ENCODE measurements around the gene CCDC87. TPM values are rescaled to one million over a fixed set of nuclear protein-coding genes. Genes with fewer than 3 reads are reported as not detected.
A peak's percentile ranks its signal among the peaks of the same experiment; 100 is the strongest.
"Not testable (repeated sequence)": the region's sequence is repeated elsewhere in the genome, so short reads cannot be mapped to it uniquely, and the experiment has no call there.

The CCDC87 gene
- total RNA-seq, 4 donors from 2014 or later, result 0.11 to 0.42 (median 0.25) TPM

- intact Hi-C loops (cut with DNase I; ENCODE audit: low total_unique reads), result no loop called here
- H3K4me3 ChIP-seq (ENCODE audit: low read depth, poor library complexity, severe bottlenecking), result peak within 1 kb of the TSS; percentile 74
- DNase-seq (ENCODE audit: low spot score in 2 of 2), result peak; percentile 94 to 99
- no peak for TF ChIP-seq CTCF (IDR thresholded peaks at IDR 0.05)
- no peak for TF ChIP-seq POLR2A (IDR thresholded peaks at IDR 0.05)
- WGBS, 2 donors, result 0% methylated on average over 30 to 36 of the region's 71 CpGs
Observed at GRCh38 chr11:66545701-66546367, 47.0 kb downstream of the CCDC87 start, which contains the start of gene ZDHHC24. ZDHHC24 (minus strand) TSS chr11:66546048; CDS start chr11:66546003, 45 bp downstream.

DNA sequence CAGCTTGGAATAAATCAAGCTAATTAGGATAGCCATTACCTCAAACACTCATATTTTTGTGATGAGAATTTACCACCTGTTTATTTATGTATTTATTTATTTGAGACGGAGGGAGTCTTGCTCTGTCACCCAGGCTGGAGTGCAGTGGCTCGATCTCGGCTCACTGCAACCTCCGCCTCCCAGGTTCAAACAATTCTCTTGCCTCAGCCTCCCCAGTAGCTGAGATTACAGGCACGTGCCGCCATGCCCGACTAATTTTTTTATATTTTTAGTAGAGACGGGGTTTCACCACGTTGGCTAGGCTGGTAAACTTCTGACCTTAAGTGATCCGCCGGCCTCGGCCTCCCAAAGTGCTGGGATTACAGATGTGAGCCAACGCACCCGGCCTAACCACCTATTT, 47.9 kb downstream of the CCDC87 start:
- WGBS, 2 donors, result 51 to 65% methylated on average over 14 of the region's 14 CpGs
- intact Hi-C loops (cut with DNase I; ENCODE audit: low total_unique reads); DNase-seq (ENCODE audit: low spot score in 2 of 2); H3K4me3 ChIP-seq (ENCODE audit: low read depth, poor library complexity, severe bottlenecking): not testable (repeated sequence)

- WGBS, 2 donors, result 65 to 72% methylated on average over 16 to 25 of the region's 26 CpGs
- no peak overlapping the region for H3K4me3 ChIP-seq (ENCODE audit: low read depth, poor library complexity, severe bottlenecking)
- no peak for DNase-seq (ENCODE audit: low spot score in 2 of 2)
- TF ChIP-seq POLR2A (IDR thresholded peaks at IDR 0.05), result no peak
- intact Hi-C loops (cut with DNase I; ENCODE audit: low total_unique reads), result no loop called here
Observed at GRCh38 chr11:66543263-66544107, 49.4 kb downstream of the CCDC87 start.

- DNase-seq (ENCODE audit: low spot score in 2 of 2), result no peak
- WGBS, 2 donors, result 67 to 70% methylated on average over 10 of the region's 10 CpGs
- no peak overlapping the region for H3K4me3 ChIP-seq (ENCODE audit: low read depth, poor library complexity, severe bottlenecking)
- TF ChIP-seq CTCF (IDR thresholded peaks at IDR 0.05), result no peak
- no peak for TF ChIP-seq POLR2A (IDR thresholded peaks at IDR 0.05)
- intact Hi-C loops (cut with DNase I; ENCODE audit: low total_unique reads), result no loop called here
Observed at GRCh38 chr11:66542362-66542761, 50.5 kb downstream of the CCDC87 start.

- intact Hi-C loops (cut with DNase I; ENCODE audit: low total_unique reads), result no loop called here
- H3K4me3 ChIP-seq (ENCODE audit: low read depth, poor library complexity, severe bottlenecking), result no peak overlapping the region
- 64 to 83% methylated on average over 4 of the region's 4 CpGs for WGBS, 2 donors
- TF ChIP-seq CTCF (IDR thresholded peaks at IDR 0.05) (no peak), POLR2A (IDR thresholded peaks at IDR 0.05) (no peak)
- DNase-seq (ENCODE audit: low spot score in 2 of 2), result no peak
Observed at GRCh38 chr11:66541892-66542291, 51.0 kb downstream of the CCDC87 start.

DNA sequence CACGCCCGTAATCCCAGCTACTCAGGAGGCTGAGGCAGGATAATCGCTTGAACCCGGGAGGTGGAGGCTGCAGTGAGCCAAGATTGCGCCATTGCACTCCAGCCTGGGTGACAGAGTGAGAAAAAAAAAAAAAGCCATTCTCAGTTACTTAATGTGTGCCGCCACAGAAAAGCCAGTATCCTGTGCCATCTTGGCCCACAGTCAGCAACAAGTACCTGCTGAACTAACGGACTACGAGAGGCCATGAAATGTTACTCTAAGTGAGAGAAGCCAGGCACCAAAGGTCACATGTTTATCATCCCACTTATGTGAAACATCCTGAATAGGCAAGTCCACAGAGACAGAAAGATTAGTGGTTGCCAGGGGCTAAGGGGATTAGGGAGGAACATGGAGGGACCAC, 52.3 kb downstream of the CCDC87 start:
- DNase-seq (ENCODE audit: low spot score in 2 of 2); intact Hi-C loops (cut with DNase I; ENCODE audit: low total_unique reads): not testable (repeated sequence)
- WGBS, 2 donors, result 85 to 92% methylated on average over 8 of the region's 8 CpGs

More for the DNA sequence above, 52.3 kb downstream of the CCDC87 start:
- H3K4me3 ChIP-seq (ENCODE audit: low read depth, poor library complexity, severe bottlenecking), result not testable (repeated sequence)

Other genes starting within 250 kb of the CCDC87 start
- 10 to 100 TPM; 40.1 to 68.4 (median 57.5) TPM for gene BRMS1, start 248.0 kb downstream of the CCDC87 start, total RNA-seq
- 10 to 100 TPM; 23.9 to 32.4 (median 30.0) TPM for gene B4GAT1, start 245.4 kb downstream of the CCDC87 start, total RNA-seq
- 1 to 10 TPM; 1.8 to 2.7 (median 2.4) TPM for gene SLC29A2, start 221.3 kb downstream of the CCDC87 start, total RNA-seq
- gene NPAS4, start 172.0 kb downstream of the CCDC87 start, total RNA-seq, result under 1 TPM in 1 of 4 donors, not detected in 3; 0.19 TPM
- 10 to 100 TPM; 30.6 to 41.1 (median 36.2) TPM for gene MRPL11, start 154.2 kb downstream of the CCDC87 start, total RNA-seq
- gene PELI3, start 126.2 kb downstream of the CCDC87 start, total RNA-seq, result 10 to 100 TPM; 14.3 to 22.0 (median 17.1) TPM
- gene DPP3, start 112.6 kb downstream of the CCDC87 start, total RNA-seq, result 10 to 100 TPM; 15.5 to 48.5 (median 20.1) TPM
- gene BBS1, start 82.4 kb downstream of the CCDC87 start, total RNA-seq, result 10 to 100 TPM; 27.4 to 51.6 (median 37.1) TPM
- 10 to 100 TPM in 3 of 4 donors, 1 to 10 TPM in 1; 9.9 to 18.0 (median 14.7) TPM for gene ZDHHC24, start 47.0 kb downstream of the CCDC87 start, total RNA-seq
- gene ACTN3, start 46.2 kb downstream of the CCDC87 start, total RNA-seq, result not detected
- 100 to 1,000 TPM in 2 of 4 donors, 10 to 100 TPM in 2; 96.4 to 120 (median 103) TPM for gene CTSF, start 24.5 kb downstream of the CCDC87 start, total RNA-seq
- gene CCS, start 122 bp upstream of the CCDC87 start, total RNA-seq, result 10 to 100 TPM; 13.7 to 24.2 (median 15.2) TPM
- 10 to 100 TPM; 35.8 to 47.4 (median 44.6) TPM for gene RBM14, start 23.6 kb upstream of the CCDC87 start, total RNA-seq
- 10 to 100 TPM; 59.2 to 96.6 (median 76.0) TPM for gene RBM4, start 45.6 kb upstream of the CCDC87 start, total RNA-seq
- gene RBM4B, start 84.8 kb upstream of the CCDC87 start, total RNA-seq, result 10 to 100 TPM in 2 of 4 donors, 1 to 10 TPM in 2; 8.6 to 18.0 (median 12.2) TPM
- gene SPTBN2, start 136.2 kb upstream of the CCDC87 start, total RNA-seq, result 100 to 1,000 TPM; 435 to 663 (median 597) TPM

Data from lower leg skin (tissue), 4 donors.